Spleen (tissue), 11 donors: Measurements from ENCODE around the gene CDX1. TPM values are rescaled to one million over a fixed set of nuclear protein-coding genes. Genes with fewer than 3 reads are reported as not detected.
"Not testable (repeated sequence)": the region's sequence is repeated elsewhere in the genome, so short reads cannot be mapped to it uniquely, and the experiment has no call there.

Experiments used
- DNase-seq: peaks from one replicate; pipeline ENCODE4 v3.0.0-alpha.2; 2020
- H3K27ac ChIP-seq, 8 donors: fragments of 200-600 bp; sonication (generic) in 7 of 8; 1 replicate in 4 of 8; 2 replicates in 4 of 8; pipeline versions ENCODE4 v1.5.0 to v1.8.0; 2016 to 2021; ENCODE audit warnings: inconsistent platforms in 4 of 8, mild to moderate bottlenecking in 4 of 8, moderate library complexity in 1 of 8
- H3K27me3 ChIP-seq, 7 donors: fragments of 200-600 bp; sonication (generic) in 6 of 7; replicated peaks in 1 of 7; 1 replicate in 4 of 7; 2 replicates in 3 of 7; pipeline versions ENCODE4 v1.5.0 to v1.8.0; 2016 to 2021; ENCODE audit warnings: inconsistent platforms in 3 of 7, mild to moderate bottlenecking in 1 of 7
- H3K36me3 ChIP-seq, 6 donors: fragments of 200-600 bp; sonication (generic) in 5 of 6; 1 replicate in 4 of 6; 2 replicates in 2 of 6; pipeline versions ENCODE4 v1.5.0 to v1.8.0; 2016 to 2021; ENCODE audit warnings: inconsistent platforms in 2 of 6
- H3K4me1 ChIP-seq, 6 donors: fragments of 200-600 bp; sonication (generic) in 5 of 6; 1 replicate in 3 of 6; 2 replicates in 3 of 6; pipeline versions ENCODE4 v1.5.0 to v1.8.0; 2016 to 2021; ENCODE audit warnings: inconsistent platforms in 3 of 6
- H3K4me3 ChIP-seq, 8 donors: fragments of 200-600 bp; sonication (generic) in 7 of 8; 1 replicate in 4 of 8; 2 replicates in 4 of 8; pipeline versions ENCODE4 v1.5.0 to v1.8.0; 2016 to 2021; ENCODE audit warnings: inconsistent platforms in 4 of 8, mild to moderate bottlenecking in 4 of 8, moderate library complexity in 2 of 8
- H3K9me3 ChIP-seq, 8 donors: fragments of 200-600 bp; sonication (generic) in 7 of 8; 1 replicate in 4 of 8; 2 replicates in 4 of 8; pipeline versions ENCODE4 v1.5.0 to v1.8.0; 2016 to 2021; ENCODE audit warnings: inconsistent platforms in 4 of 8
- POLR2A ChIP-seq, 3 donors: fragments of 450-650 bp; IDR thresholded peaks; one replicate each; pipeline ENCODE4 v1.5.1; 2017; ENCODE audit warnings: antibody characterized with exemption in 3 of 3, mild to moderate bottlenecking in 1 of 3
- POLR2AphosphoS5 ChIP-seq, 3 donors: sonication (generic); formaldehyde crosslinking; IDR thresholded peaks; one replicate each; pipeline ENCODE4 v1.5.1; 2017; ENCODE audit warnings: antibody characterized with exemption in 3 of 3
- WGBS, 5 donors: extraction: QIAGEN DNeasy Blood & Tissue Kit in 3 of 5; methylation state at CpG; one replicate each; pipeline versions ENCODE4 v1.1.5 to v1.1.7; 2013 to 2018; 5-methylcytosine and 5-hydroxymethylcytosine counted together
- intact Hi-C: fragments of 100-400 bp; cut with DNase I; formaldehyde crosslinking; loops from one replicate; pipeline ENCODE4 v1.15.0; 2023; ENCODE audit warnings: low total_unique reads
- polyA plus RNA-seq, 3 donors: library from polyadenylated mRNA; stranded (reverse); fragments of 200-250 nt; gene quantifications; one replicate each; pipeline ENCODE4 v1.2.1, GENCODE V29; 2013
- total RNA-seq, 7 donors: library from RNA; depleted of rRNA in 3 of 7; stranded (reverse); fragments of >200 nt in 3 of 7; fragmentation: NEBNext Ultra II Directional in 4 of 7; extraction: Animal tissue kit (Norgen Biotek cat#: 25700) in 4 of 7; gene quantifications; one replicate each; pipeline versions ENCODE4 v1.1.0 to v1.2.1, GENCODE V29; 2016 to 2021
- TF ChIP-seq, protein P1 (sequence below), 11 experiments: fragments of 200-600 bp in 7 of 11; fragments of 450-650 bp in 4 of 11; sonication (generic) in 4 of 11; IDR thresholded peaks in 8 of 11; conservative IDR thresholded peaks in 3 of 11; 1 replicate in 7 of 11; 2 replicates in 4 of 11; pipeline versions ENCODE4 v1.4.0 to v1.8.0; 2016 to 2021; ENCODE audit warnings: antibody characterized with exemption in 11 of 11, inconsistent platforms in 4 of 11, mild to moderate bottlenecking in 1 of 11
- donor health status: healthy with polysubstance abuse.
- donor health status: DM: no; HTN: no; CAD: no; lungs with moderate emphysema.
- donor health status: DM: no; HTN: no; CAD: no.
- donor health status: Bipolar disorder and iron deficiency.
- donor health status: healthy.
- donor health status: DM: no; HTN: no; CAD: no.
- donor health status: DM: yes; HTN: yes; CAD: no.

CDX1 gene
- total and polyA plus RNA-seq, 10 donors: 0.25 to 1.3 (median 0.41) TPM; not detected in 5

DNA sequence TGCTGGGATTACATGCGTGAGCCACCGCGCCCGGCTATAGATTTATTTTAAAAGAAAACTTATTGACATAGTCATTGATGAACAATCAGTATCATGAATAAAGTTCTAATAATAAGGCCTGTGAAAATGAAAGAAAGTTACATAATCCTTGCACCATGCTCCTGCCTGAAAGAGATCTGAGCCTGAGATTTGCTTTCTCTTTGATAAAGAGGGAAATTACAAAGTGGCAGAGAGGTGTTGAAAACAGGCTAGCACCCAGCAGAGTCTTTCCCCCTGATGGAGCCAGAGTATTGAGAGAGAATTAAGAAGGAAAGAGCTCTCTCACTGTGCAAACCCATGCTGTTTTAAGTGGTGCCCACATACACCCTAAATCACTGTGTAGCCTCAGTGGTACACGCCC, 60.5 kb downstream of the CDX1 start:
- Histone ChIP-seq H3K4me3 (no peak overlapping the region), H3K9me3 (no peaks in the 10 kb centered on the region), H3K27me3 (no peaks in the 10 kb centered on the region), H3K4me1 (no peaks in the 10 kb centered on the region), H3K27ac (no peak overlapping the region), H3K36me3 (no peaks in the 10 kb centered on the region)
- WGBS, 5 donors: 93 to 96% (median 93%) methylated on average over 5 of the region's 5 CpGs
- no peak for DNase-seq
- intact Hi-C loops: no loop called here
- no peak for TF ChIP-seq POLR2AphosphoS5 (IDR thresholded peaks at IDR 0.05)

DNA sequence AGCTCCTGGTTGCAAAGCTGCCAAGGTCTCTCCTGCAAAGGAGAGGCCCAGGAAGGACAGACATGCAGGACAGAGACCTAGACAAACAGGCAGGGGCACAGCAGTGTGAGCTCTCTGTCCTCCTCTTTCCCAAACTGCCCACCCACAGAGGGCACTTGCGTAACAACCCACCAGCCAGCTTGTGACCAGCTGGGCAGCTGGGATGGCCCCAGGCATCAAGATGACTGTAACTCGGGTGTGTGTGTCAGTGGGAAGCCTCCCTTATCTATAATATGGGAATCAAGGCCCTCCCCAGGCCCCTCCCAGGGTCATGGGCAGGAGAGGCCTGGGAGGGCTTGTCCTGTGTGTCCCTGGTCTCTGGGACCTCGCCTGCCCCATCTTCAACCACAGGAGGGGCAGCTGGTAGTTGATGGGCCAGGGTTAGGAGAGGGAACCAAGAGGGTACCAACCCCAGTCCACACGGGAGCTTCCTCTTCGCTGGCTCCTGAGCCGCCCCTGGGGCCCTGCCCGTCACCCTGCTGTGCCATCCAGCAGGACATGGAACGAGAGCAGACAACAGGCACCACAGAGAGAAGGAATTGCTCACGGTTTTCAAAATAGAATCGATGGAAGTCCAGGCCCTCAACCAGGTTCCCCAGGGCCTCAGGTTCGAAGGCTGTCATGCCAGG, 61.2 kb downstream of the CDX1 start:
- intact Hi-C loops: no loop called here
- Histone ChIP-seq H3K9me3 (no peaks in the 10 kb centered on the region), H3K27me3 (no peaks in the 10 kb centered on the region), H3K36me3 (no peaks in the 10 kb centered on the region), H3K4me3 (no peak overlapping the region), H3K27ac (no peak overlapping the region), H3K4me1 (no peaks in the 10 kb centered on the region)
- no peak for TF ChIP-seq POLR2A (IDR thresholded peaks at IDR 0.05)
- TF ChIP-seq, protein P1, sequence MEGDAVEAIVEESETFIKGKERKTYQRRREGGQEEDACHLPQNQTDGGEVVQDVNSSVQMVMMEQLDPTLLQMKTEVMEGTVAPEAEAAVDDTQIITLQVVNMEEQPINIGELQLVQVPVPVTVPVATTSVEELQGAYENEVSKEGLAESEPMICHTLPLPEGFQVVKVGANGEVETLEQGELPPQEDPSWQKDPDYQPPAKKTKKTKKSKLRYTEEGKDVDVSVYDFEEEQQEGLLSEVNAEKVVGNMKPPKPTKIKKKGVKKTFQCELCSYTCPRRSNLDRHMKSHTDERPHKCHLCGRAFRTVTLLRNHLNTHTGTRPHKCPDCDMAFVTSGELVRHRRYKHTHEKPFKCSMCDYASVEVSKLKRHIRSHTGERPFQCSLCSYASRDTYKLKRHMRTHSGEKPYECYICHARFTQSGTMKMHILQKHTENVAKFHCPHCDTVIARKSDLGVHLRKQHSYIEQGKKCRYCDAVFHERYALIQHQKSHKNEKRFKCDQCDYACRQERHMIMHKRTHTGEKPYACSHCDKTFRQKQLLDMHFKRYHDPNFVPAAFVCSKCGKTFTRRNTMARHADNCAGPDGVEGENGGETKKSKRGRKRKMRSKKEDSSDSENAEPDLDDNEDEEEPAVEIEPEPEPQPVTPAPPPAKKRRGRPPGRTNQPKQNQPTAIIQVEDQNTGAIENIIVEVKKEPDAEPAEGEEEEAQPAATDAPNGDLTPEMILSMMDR (IDR thresholded peaks at IDR 0.05 in 8 of 11, conservative IDR thresholded peaks at IDR 0.05 in 3 of 11): no peak
- no peak for TF ChIP-seq POLR2AphosphoS5 (IDR thresholded peaks at IDR 0.05)
- DNase-seq: no peak
- WGBS, 5 donors: 69 to 85% (median 77%) methylated on average over 11 of the region's 11 CpGs

DNA sequence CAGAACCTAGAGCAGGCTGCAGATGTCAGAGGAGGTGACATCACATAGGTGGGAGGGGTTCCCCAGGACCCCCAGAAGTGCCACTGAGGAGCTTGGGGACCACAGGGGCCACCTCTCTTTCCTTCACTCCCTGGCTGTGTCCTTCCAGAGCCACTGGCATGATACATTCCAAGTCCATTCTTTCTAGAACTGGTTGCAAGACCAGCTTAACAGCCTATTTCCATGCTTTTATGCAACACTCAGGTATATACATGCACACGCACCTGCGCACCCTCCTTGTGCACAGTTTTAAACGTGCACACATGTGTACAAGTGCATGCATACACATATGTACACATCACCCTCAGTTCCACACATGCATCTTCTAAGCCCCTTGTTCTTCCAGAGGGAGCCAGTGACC, 63.0 kb downstream of the CDX1 start:
- WGBS, 5 donors: 71 to 90% (median 73%) methylated on average over 3 of the region's 3 CpGs
- TF ChIP-seq, protein P1 (IDR thresholded peaks at IDR 0.05 in 8 of 11, conservative IDR thresholded peaks at IDR 0.05 in 3 of 11): no peak
- TF ChIP-seq POLR2AphosphoS5 (IDR thresholded peaks at IDR 0.05) (no peak), POLR2A (IDR thresholded peaks at IDR 0.05) (no peak)

DNA sequence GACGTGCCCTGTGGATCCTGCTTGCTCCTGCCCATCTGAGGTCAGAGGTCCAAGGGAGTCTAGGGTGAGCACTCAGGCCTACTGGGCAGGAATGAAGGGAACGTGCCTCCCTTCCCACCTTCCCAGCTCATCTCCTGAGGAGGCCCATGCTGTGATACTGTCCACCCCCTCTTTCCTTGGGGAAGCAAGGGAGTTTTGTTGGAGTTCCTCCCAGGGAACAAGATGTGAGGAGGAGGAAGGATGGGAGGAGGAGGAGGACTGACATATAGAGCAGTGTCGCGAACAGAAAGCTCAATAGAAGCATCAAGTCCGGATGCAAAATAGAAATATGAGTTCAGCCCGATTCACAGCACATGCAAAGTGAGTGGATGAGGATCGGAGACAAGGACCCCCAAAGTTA, 64.3 kb downstream of the CDX1 start:
- TF ChIP-seq, protein P1 (IDR thresholded peaks at IDR 0.05 in 8 of 11, conservative IDR thresholded peaks at IDR 0.05 in 3 of 11): no peak
- TF ChIP-seq POLR2A (IDR thresholded peaks at IDR 0.05): no peak
- no peak for TF ChIP-seq POLR2AphosphoS5 (IDR thresholded peaks at IDR 0.05)
- DNase-seq: no peak
- Histone ChIP-seq H3K36me3 (no peaks in the 10 kb centered on the region), H3K4me3 (no peak overlapping the region), H3K27ac (no peak overlapping the region), H3K9me3 (no peaks in the 10 kb centered on the region), H3K4me1 (peaks cover 0 to 15% (median 10%) of the 10 kb centered on the region in 6 donors), H3K27me3 (no peaks in the 10 kb centered on the region)
- WGBS, 5 donors: 71 to 88% (median 86%) methylated on average over 7 of the region's 7 CpGs
- intact Hi-C loops: no loop called here

More for the DNA sequence above, 63.0 kb downstream of the CDX1 start:
- no peaks in the 10 kb centered on the region for H3K9me3 ChIP-seq
- intact Hi-C loops: no loop called here
- H3K4me3 ChIP-seq: no peak overlapping the region
- no peaks in the 10 kb centered on the region for H3K36me3 ChIP-seq
- H3K27me3 ChIP-seq: no peaks in the 10 kb centered on the region
- H3K27ac ChIP-seq: no peak overlapping the region
- peaks cover 0 to 5% (median 4%) of the 10 kb centered on the region in 6 donors for H3K4me1 ChIP-seq
- no peak for DNase-seq

DNA sequence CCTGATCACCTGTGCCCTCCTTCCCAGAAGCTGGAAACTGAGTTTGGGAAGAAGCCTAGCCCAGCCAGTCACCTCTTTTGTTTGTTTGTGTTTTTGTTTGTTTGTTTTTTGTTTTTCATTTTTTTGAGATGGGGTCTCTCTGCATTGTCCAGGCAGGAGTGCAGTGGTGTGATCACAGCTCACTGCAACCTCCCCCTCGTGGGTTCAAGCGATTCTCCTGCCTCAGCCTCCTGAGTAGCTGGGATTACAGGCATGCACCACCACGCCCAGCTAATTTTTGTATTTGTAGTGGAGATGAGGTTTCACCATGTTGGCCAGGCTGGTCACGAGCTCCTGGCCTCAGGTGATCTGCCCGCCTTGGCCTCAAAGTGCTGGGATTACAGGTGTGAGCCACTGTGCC, 67.1 kb downstream of the CDX1 start:
- DNase-seq, H3K9me3 ChIP-seq, H3K4me3 ChIP-seq, H3K27me3 ChIP-seq, intact Hi-C loops, H3K36me3 ChIP-seq, H3K27ac ChIP-seq: not testable (repeated sequence)
- peaks cover 0 to 15% (median 10%) of the 10 kb centered on the region in 6 donors for H3K4me1 ChIP-seq
- WGBS, 5 donors: 82 to 96% (median 88%) methylated on average over 3 to 5 of the region's 5 CpGs

Other genes starting within 250 kb of the CDX1 start
- not detected for gene PDE6A, start 222.0 kb upstream of the CDX1 start, total RNA-seq
- gene PDE6A, start 222.0 kb upstream of the CDX1 start, polyA plus RNA-seq: not detected
- gene SLC26A2, start 206.0 kb upstream of the CDX1 start, total RNA-seq: 10 to 100 TPM in 5 of 7 donors, 1 to 10 TPM in 2; 8.5 to 14.8 (median 10.6) TPM
- 1 to 10 TPM; 1.9 to 2.4 (median 2.0) TPM for gene SLC26A2, start 206.0 kb upstream of the CDX1 start, polyA plus RNA-seq
- 1 to 10 TPM; 2.4 to 5.8 (median 3.7) TPM for gene TIGD6, start 166.1 kb upstream of the CDX1 start, total RNA-seq
- gene TIGD6, start 166.1 kb upstream of the CDX1 start, polyA plus RNA-seq: 1 to 10 TPM; 2.5 to 3.5 (median 2.6) TPM
- gene HMGXB3, start 166.0 kb upstream of the CDX1 start, total RNA-seq: 10 to 100 TPM; 28.0 to 51.7 (median 43.2) TPM
- gene HMGXB3, start 166.0 kb upstream of the CDX1 start, polyA plus RNA-seq: 10 to 100 TPM; 14.3 to 16.1 (median 15.7) TPM
- gene CSF1R, start 80.2 kb upstream of the CDX1 start, total RNA-seq: 100 to 1,000 TPM; 285 to 429 (median 312) TPM
- gene CSF1R, start 80.2 kb upstream of the CDX1 start, polyA plus RNA-seq: 10 to 100 TPM; 23.1 to 30.1 (median 28.2) TPM
- gene PDGFRB, start 10.9 kb upstream of the CDX1 start, total RNA-seq: 100 to 1,000 TPM in 3 of 7 donors, 10 to 100 TPM in 4; 66.8 to 144 (median 97.1) TPM
- gene PDGFRB, start 10.9 kb upstream of the CDX1 start, polyA plus RNA-seq: 10 to 100 TPM; 12.8 to 27.4 (median 14.2) TPM
- gene SLC6A7, start 23.3 kb downstream of the CDX1 start, total RNA-seq: not detected
- under 1 TPM in 2 of 3 donors, not detected in 1; 0.03 to 0.10 TPM for gene SLC6A7, start 23.3 kb downstream of the CDX1 start, polyA plus RNA-seq
- gene CAMK2A, start 123.0 kb downstream of the CDX1 start, total RNA-seq: 1 to 10 TPM in 2 of 7 donors, under 1 TPM in 4, not detected in 1; 0.32 to 1.1 (median 0.73) TPM
- gene CAMK2A, start 123.0 kb downstream of the CDX1 start, polyA plus RNA-seq: under 1 TPM in 2 of 3 donors, not detected in 1; 0.03 to 0.10 TPM
- gene ARSI, start 136.1 kb downstream of the CDX1 start, total RNA-seq: 1 to 10 TPM in 5 of 7 donors, under 1 TPM in 2; 0.67 to 3.8 (median 1.1) TPM
- gene ARSI, start 136.1 kb downstream of the CDX1 start, polyA plus RNA-seq: under 1 TPM; 0.07 to 0.38 (median 0.30) TPM
- 10 to 100 TPM; 31.8 to 44.3 (median 34.8) TPM for gene TCOF1, start 190.9 kb downstream of the CDX1 start, total RNA-seq
- gene TCOF1, start 190.9 kb downstream of the CDX1 start, polyA plus RNA-seq: 10 to 100 TPM; 15.3 to 20.1 (median 19.0) TPM
- gene CD74, start 246.1 kb downstream of the CDX1 start, total RNA-seq: 1,000 to 10,000 TPM; 3,224 to 5,563 (median 4,811) TPM
- 1,000 to 10,000 TPM; 3,319 to 4,860 (median 4,644) TPM for gene CD74, start 246.1 kb downstream of the CDX1 start, polyA plus RNA-seq